NCI-H524 treated with DMSO at 0.1 percent for 48 hours (cell line): ENCODE data around the gene PRDM11.

Experiments
- DNase-seq: peaks from one replicate; lab custom pipeline; 2025; lab: John Stamatoyannopoulos, UW

PRDM11 gene

GRCh38 chr11:45209891-45210699 is 63.7 kb downstream of the PRDM11 start:
- DNase-seq, result no peak

GRCh38 chr11:45210846-45211245 is 64.4 kb downstream of the PRDM11 start:
- DNase-seq, result no peak

GRCh38 chr11:45211732-45212131 is 65.3 kb downstream of the PRDM11 start:
- no peak for DNase-seq

DNA sequence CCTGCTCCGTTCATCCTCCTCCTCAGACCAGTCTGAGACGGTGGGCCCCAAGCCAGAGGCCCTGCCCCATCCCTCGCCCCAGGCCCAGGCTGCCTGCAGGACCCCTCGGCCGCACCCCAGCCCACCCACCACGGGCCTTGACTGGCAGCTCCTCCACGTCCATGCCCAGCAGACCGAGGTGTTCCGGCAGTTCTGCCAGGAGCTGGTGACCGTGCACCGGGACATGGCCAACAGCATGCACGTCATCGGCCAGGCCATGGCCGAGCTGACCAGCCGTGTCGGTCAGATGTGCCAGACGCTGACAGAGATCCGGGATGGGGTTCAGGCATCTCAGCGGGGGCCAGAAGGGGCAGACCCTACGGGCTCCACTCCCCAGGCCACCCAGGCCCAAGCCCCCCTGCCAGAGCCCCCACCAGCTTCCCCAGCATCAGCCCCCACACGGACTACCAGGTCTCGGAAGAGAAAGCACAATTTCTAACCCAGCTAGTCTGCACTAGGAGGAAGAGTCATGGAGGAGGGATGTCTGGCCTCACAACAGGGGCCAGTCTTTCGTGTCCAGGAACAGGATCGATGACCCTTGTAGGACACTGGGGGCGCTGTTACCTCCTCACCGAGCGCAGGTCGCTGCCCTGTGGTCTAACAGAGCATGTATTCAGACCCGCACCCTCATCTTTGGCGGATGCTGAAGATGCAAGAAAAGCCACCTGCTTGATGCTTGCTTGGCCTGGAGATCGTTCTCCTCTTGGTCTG is 66.3 kb downstream of the PRDM11 start:
- no peak for DNase-seq

DNA sequence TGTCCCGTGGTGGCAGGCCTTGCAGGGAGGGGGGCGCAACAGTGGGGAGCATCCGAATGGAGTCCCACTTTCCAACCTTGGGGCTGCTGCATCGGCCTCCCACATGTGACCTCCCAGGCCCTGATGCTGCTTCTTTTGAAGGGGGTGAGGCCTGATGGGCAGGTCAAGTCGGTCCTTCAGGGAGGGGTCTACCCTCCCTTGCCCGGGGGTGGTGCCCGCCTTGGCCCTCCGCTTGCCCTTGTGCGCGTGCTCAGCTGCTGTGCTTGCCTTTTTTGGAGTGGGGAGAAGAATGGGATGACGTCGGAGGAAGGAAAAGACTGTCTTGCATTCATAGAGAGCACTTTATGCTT is 66.9 kb downstream of the PRDM11 start:
- no peak for DNase-seq

- no peak for DNase-seq
These were observed 67.3 kb downstream of the PRDM11 start for GRCh38 chr11:45213717-45214116.

DNA sequence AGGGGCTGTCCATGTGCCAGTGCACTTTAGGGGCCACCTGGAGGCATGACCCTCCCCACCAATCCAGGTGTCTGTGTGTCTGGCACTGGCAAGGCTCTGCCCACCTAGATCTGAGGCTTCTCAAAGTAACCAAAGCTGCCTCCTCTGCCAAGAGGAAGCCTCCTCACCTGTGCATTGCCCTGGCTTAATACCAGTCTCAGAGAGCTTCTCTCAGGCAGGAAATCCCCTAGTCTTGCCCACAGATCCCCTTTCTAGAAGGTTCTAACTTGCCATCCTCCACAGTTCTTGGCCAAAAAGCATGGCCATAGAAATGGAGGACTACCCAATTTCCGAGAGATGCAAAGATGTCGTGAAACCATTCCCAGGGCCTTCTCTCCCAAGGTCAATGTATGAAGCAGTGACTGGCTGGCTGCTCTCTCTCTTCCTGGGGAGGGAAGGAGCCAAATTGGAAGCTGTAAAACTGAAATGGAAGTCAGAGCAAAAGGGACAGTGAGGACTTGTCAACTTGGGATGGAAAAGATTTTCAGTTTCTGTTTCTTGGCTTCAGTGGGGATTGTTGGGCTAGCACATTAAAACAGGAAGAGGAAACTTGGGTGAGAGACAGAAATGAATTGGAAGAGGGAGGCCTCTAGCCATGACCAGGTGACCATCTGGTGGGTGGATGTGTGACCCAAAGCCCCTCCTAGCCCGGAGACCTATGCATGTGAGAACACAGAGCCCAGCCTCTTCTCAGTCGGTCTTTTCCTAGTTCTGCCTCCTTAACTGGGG is 68.8 kb downstream of the PRDM11 start:
- DNase-seq, result no peak

- no peak for DNase-seq
These were observed 69.6 kb downstream of the PRDM11 start for GRCh38 chr11:45216031-45216430.

DNA sequence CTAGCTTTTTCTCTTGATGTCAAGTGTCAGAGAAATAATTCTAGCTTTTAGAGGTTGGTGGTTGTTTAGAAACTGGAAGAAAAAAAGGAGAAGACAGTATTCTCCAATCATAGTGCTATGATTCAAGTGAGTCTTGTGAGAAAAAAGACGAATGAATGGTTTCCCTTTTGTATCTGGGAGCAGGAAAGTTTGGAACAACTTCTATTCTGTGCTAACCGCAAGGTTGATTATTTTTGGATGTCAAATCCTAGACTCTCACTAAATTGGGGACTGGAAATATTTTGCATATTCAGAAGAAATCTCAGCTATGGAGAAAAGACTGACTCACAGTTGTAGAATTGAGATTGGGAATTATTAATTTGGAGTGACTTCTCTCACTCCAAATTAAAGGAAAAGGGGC is 70.5 kb downstream of the PRDM11 start:
- DNase-seq, result no peak

DNA sequence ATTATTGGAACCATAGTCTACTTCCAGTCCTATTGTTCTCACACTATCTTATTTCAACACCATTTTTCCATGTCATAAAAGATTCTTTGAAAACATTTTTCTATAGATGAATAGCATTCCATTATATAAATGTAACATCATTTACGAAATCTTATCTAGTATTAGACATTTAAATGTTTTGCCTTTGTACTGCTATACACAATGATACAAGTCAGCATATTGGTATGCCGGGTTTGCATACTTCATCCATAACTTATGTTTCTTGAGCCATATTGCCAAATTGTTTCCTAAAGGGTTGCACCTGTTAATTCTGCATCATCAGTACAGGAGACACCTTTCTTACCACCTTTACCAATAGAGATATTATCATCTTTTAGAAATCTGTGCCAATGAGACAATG is 71.6 kb downstream of the PRDM11 start:
- no peak for DNase-seq

DNA sequence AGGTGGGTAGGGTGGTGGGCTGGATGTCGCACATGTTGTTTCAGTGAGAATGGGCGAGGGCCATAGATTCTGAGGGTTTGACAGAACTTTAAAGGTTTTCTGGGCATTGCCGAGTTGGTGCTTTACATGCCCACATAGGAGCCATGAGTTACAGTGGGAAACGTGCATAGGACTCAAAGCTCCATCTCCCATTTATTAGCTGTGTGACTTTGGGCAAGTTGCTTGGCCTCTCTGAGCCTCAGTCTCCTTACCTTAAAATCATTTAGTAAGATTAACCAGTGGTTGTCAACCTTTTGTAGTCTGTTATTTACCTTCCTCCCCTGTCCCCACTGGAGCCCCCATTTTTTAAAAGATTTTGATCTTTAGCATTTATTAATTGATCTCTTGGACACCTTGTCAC is 72.3 kb downstream of the PRDM11 start:
- no peak for DNase-seq

GRCh38 chr11:45219411-45219810 is 73.0 kb downstream of the PRDM11 start:
- DNase-seq, result no peak

DNA sequence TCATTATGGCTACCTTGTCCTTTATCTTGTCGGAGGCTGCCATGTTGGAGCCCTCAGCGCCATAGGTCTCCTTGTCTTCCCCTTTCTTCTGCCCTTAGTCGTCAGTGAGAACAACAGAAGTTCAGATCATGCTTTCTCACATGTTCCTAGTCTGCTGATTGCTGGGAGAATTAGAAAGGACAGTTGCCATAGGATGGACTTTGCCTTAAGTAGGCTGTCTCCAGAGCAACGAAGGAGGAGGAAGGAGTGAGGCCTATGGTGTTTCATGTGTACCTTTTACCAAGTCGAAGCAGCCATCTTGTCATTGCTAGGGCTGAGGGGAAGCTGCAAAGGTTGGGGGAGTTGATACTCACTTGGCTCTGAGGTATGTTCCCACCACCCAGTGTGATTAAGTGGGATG is 77.1 kb downstream of the PRDM11 start:
- no peak for DNase-seq

DNA sequence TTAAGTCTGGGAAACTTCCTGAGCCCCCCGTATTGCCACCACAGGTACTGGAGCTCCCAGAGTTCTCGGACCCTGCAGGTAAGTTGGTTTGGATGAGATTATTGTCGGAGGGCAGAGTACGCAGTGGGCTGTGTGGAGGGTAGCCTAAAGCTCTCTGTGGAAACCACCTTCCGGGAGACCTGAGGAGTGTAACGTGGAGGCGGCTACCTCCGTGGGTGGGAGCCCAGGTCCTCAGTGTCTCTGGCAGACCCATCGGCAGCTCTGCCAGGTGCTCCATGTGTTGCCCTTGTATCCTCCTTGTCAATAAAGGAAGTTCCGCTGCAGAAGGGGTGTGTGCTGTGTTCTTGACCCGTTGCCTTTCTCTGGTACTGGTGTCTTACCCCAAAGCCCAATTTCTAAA is 78.3 kb downstream of the PRDM11 start:
- no peak for DNase-seq

GRCh38 chr11:45225277-45225676 is 78.8 kb downstream of the PRDM11 start:
- DNase-seq, result no peak

GRCh38 chr11:45225961-45226871 is 79.8 kb downstream of the PRDM11 start:
- DNase-seq, result no peak

- DNase-seq, result no peak
These were observed 80.5 kb downstream of the PRDM11 start for GRCh38 chr11:45226901-45227300.

DNA sequence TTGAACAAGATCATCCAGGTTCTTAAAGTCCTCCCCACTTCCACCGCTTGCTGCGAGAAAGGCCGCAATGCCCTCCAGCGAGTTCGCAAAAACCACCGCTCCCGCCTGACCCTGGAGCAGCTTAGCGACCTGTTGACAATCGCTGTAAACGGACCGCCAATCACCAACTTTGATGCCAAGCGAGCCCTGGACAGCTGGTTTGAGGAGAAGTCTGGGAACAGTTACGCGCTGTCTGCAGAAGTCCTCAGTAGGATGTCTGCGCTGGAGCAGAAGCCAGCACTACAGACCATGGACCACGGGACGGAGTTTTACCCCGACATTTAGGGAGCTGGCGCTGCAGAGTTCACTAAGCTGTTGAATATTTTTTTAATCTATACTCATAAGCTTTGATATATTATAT is 81.4 kb downstream of the PRDM11 start:
- no peak for DNase-seq

- DNase-seq, result no peak
These were observed 83.1 kb downstream of the PRDM11 start for GRCh38 chr11:45229401-45230020.

- peak; percentile 71 for DNase-seq
These were observed 86.1 kb downstream of the PRDM11 start for GRCh38 chr11:45232341-45233080.
